Left lung (tissue), 10 donors: ENCODE measurements around the gene ERI3. TPM values are rescaled to one million over a fixed set of nuclear protein-coding genes. Genes with fewer than 3 reads are reported as not detected.

Experiments used
- ATAC-seq: fragments of 200-7000 bp; cut with Tn5 transposase; one replicate; pipeline ENCODE4 v1.9.1; 2020; ENCODE audit warnings: moderate library complexity
- DNase-seq, 4 donors: peaks; one replicate each; pipeline ENCODE4 v3.0.0-alpha.2; 2013 to 2020
- H3K27ac ChIP-seq, 2 donors: fragments of 200-600 bp; sonication (generic) in 1 of 2; one replicate each; pipeline versions ENCODE4 v1.5.0 to v1.8.0; 2020 to 2021
- H3K27me3 ChIP-seq, 2 donors: fragments of 200-600 bp; sonication (generic) in 1 of 2; one replicate each; pipeline versions ENCODE4 v1.5.0 to v1.8.0; 2020 to 2021
- H3K36me3 ChIP-seq, 2 donors: fragments of 200-600 bp; sonication (generic) in 1 of 2; one replicate each; pipeline versions ENCODE4 v1.5.0 to v1.8.0; 2020 to 2021
- H3K4me1 ChIP-seq, 2 donors: fragments of 200-600 bp; one replicate each; pipeline ENCODE4 v1.8.0; 2021
- H3K4me3 ChIP-seq, 2 donors: fragments of 200-600 bp; sonication (generic) in 1 of 2; one replicate each; pipeline versions ENCODE4 v1.5.0 to v1.8.0; 2020 to 2021; ENCODE audit warnings: mild to moderate bottlenecking in 1 of 2
- H3K9me3 ChIP-seq, 2 donors: fragments of 200-600 bp; sonication (generic) in 1 of 2; one replicate each; pipeline versions ENCODE4 v1.5.0 to v1.8.0; 2020 to 2021
- CTCF ChIP-seq, 2 donors: fragments of 200-600 bp; sonication (generic) in 1 of 2; IDR thresholded peaks; one replicate each; pipeline versions ENCODE4 v1.5.0 to v1.8.0; 2021; ENCODE audit warnings: antibody characterized with exemption in 2 of 2
- intact Hi-C, 2 donors: fragments of 100-400 bp; cut with DNase I; formaldehyde crosslinking; loops; one replicate each; pipeline versions ENCODE4 v1.11.2 to v1.14.2; 2022
- polyA plus RNA-seq, 6 donors: library from polyadenylated mRNA; unstranded; fragments of 120-200 nt; gene quantifications; one replicate each; pipeline ENCODE4 v1.2.1, GENCODE V29; 2013; ENCODE audit not compliant: insufficient read length in 6 of 6
- total RNA-seq, 2 donors: library from RNA; stranded (reverse); fragmentation: NEBNext Ultra II Directional; extraction: Animal tissue kit (Norgen Biotek cat#: 25700); gene quantifications; one replicate each; pipeline ENCODE4 v1.2.1, GENCODE V29; 2021
- donor health status: DM: no; HTN: yes; CAD: no.
- donor health status: DM: no; HTN: no; CAD: no.

Gene ERI3
- total and polyA plus RNA-seq, 8 donors: 44.5 to 70.7 (median 65.3) TPM

GRCh38 chr1:44266400-44267344, 88.4 kb downstream of the ERI3 start:
- DNase-seq (no peak), ATAC-seq (no peak)
- H3K27me3 ChIP-seq: no peaks in the 10 kb centered on the region
- peaks cover 0 to 38% of the 10 kb centered on the region in 2 donors for H3K4me1 ChIP-seq
- intact Hi-C loops: no loop called here
- H3K9me3 ChIP-seq: no peaks in the 10 kb centered on the region
- no peaks in the 10 kb centered on the region for H3K36me3 ChIP-seq
- H3K4me3 ChIP-seq: no peak overlapping the region
- TF ChIP-seq CTCF (IDR thresholded peaks at IDR 0.05): no peak
- no peak overlapping the region for H3K27ac ChIP-seq

DNA sequence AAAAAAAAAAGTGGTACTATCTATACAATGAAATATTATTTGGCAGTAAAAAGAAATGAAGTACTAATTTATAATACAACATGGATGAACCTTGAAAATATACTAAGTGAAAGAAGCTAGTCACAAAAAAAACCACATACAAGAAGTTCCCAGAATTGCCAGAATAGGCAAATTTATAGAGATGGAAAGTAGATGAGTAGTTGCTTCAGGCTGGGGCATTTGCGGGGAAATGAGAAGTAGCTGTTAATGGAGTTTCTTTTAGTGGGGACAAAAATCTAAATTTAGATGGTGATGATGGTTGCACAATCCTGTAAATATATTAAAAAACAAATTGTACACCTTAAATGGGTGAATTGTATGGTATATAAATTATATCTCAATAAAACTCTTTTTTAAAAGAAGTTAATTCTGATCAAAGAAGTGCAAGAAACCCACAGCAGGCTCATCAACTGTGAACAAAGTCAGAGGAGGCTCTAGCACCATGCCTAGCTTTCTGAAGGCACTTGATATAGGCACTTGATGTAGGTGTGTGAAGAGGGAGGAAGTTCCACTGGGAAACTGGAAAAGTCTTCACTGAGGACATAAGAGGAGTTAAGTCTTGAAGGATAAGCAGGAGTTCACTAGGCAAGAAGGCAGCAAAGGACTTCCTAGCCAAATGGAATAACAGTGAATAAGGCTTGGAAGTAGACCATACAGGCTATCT, 89.2 kb downstream of the ERI3 start:
- intact Hi-C loops: no loop called here

GRCh38 chr1:44264451-44264771, 90.6 kb downstream of the ERI3 start:
- H3K4me1 ChIP-seq: peaks cover 2 to 48% of the 10 kb centered on the region in 2 donors
- intact Hi-C loops: no loop called here
- ATAC-seq: no peak
- H3K27ac ChIP-seq: peak overlapping the region in 1 of 2 donors; percentile 50
- no peaks in the 10 kb centered on the region for H3K27me3 ChIP-seq
- H3K9me3 ChIP-seq: no peaks in the 10 kb centered on the region
- no peak for DNase-seq
- H3K4me3 ChIP-seq: no peak overlapping the region
- no peaks in the 10 kb centered on the region for H3K36me3 ChIP-seq
- no peak for TF ChIP-seq CTCF (IDR thresholded peaks at IDR 0.05)

More for the DNA sequence above, 89.2 kb downstream of the ERI3 start:
- Histone ChIP-seq H3K36me3 (no peaks in the 10 kb centered on the region), H3K4me1 (peaks cover 2 to 47% of the 10 kb centered on the region in 2 donors), H3K4me3 (no peak overlapping the region), H3K27me3 (no peaks in the 10 kb centered on the region), H3K9me3 (no peaks in the 10 kb centered on the region), H3K27ac (no peak overlapping the region)
- peak; percentile 63 for ATAC-seq
- no peak for TF ChIP-seq CTCF (IDR thresholded peaks at IDR 0.05)
- DNase-seq: no peak

- Histone ChIP-seq H3K27me3 (no peaks in the 10 kb centered on the region), H3K4me1 (peaks cover 2 to 48% of the 10 kb centered on the region in 2 donors), H3K4me3 (no peak overlapping the region), H3K36me3 (no peaks in the 10 kb centered on the region), H3K27ac (peak overlapping the region in 1 of 2 donors; percentile 57), H3K9me3 (no peaks in the 10 kb centered on the region)
- ATAC-seq (peak; percentile 55), DNase-seq (no peak)
- no peak for TF ChIP-seq CTCF (IDR thresholded peaks at IDR 0.05)
- intact Hi-C loops: no loop called here
Measured at GRCh38 chr1:44263568-44264450, 91.2 kb downstream of the ERI3 start.
